GM21737 (cell line): ENCODE measurements around the gene TMEM239.
"Not testable (repeated sequence)": the region's sequence is repeated elsewhere in the genome, so short reads cannot be mapped to it uniquely, and the experiment has no call there.

Experiments
- ATAC-seq: cut with Tn5 transposase; IDR thresholded peaks from one replicate; pipeline ENCODE4 v1.9.1; 2021; ENCODE audit warnings: mild to moderate bottlenecking, moderate library complexity; ENCODE audit not compliant: unreplicated experiment

Gene TMEM239

DNA sequence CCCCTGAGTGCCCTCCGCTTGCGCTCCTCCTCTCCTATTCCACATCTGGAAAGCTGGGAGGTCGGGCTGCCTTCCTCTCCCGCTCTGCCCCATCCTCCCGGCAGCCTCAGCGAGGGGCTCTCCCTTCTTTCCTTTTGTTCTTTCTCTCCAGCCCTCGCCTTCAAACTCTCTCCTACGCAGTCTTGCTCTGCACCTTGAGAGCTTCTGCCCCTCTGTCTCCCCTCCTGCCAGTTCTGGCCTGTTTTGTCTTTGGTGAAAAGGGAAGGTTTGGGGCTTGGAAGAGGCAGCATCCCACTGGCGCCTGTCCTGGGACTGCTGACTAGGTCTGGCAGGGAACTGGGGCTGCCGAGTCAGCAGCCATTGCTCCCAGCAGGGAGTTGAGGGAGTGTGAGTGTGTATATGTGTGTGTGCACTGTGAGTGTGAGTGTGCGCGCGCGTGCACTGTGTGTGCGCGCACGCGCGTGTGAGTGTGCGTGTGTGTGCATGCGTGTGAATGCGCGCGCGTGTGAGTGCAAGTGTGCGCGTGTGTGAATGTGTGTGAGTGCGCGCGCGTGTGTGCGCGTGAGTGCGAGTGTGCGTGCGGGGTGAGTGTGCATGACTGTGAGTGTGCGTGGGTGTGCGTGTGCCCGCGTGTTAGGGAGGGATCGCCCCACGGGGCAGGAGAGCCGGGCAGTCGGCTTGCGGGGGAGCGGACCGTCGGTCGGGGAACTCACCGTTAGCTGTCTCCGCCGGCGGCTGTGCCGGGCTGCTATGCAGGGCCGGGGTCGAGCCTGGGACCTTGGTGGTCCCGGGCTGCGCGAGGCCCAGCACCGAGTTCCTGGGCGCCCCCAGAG, 16.3 kb upstream of the TMEM239 start:
- peak; percentile 21 for ATAC-seq

DNA sequence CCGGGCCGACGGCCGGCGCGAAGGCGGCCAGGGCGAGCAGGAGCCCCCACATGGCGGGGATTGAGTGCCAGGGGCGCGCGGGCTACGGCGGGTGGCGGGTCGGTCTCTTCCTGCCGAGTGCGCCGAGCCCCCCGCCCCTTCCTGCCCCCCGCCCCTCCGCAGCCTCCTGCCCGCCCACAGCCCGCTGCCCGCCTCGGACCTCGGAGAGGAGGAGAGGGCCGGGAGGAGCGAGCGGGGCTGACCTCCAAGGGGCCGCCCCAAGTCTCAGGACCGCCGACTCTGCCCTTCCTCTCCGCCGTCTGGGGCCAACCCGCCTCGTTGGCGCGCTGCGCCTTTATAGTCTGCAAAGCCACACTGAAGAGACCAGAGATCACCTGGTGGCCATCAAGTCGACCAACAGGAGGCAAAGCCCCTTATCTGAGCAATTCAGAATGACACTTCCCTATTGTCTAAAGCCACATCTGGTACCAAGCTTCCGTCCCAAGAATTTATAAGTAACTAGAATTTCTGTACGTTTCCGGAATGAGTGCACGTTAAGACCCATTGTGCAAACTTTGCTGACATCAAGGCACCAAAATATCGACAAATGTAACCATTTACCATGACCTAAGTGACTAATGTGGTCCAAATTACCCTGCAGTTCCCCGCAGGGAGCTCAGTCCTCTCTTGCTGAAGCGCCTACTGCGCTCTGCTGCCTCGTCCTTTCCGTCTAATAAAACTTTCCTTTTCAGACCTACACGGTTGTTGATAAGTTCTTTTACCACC, 15.5 kb upstream of the TMEM239 start, which contains the start of gene CPXM1:
Gene CPXM1, minus strand, starts transcription at position 107 of the 765 bp plus-strand sequence. Its CDS starts 55 bp downstream, at position 52.
- peak; percentile 52 for ATAC-seq

DNA sequence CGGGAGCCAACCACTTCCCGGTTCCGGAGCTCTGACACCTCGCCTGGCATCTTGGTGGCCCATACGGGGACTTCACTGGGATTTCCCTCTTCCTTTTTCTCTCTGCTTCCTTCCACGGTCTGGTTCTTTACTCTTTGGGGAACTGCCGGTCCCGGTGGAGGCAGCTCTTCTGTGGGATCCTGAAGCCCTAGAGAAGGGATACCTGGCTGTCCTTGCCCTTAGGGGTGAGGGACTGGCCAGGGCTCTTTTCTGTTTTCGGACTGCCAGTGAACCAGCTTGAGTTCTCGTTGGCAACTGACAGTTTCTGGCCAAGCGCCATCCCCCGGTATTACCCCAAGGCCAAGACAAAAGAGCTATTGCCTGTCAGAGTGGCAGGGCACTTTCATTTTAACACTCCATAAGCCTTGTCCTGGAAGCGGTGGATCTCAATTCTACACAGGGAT, 14.9 kb upstream of the TMEM239 start:
- no peak for ATAC-seq

DNA sequence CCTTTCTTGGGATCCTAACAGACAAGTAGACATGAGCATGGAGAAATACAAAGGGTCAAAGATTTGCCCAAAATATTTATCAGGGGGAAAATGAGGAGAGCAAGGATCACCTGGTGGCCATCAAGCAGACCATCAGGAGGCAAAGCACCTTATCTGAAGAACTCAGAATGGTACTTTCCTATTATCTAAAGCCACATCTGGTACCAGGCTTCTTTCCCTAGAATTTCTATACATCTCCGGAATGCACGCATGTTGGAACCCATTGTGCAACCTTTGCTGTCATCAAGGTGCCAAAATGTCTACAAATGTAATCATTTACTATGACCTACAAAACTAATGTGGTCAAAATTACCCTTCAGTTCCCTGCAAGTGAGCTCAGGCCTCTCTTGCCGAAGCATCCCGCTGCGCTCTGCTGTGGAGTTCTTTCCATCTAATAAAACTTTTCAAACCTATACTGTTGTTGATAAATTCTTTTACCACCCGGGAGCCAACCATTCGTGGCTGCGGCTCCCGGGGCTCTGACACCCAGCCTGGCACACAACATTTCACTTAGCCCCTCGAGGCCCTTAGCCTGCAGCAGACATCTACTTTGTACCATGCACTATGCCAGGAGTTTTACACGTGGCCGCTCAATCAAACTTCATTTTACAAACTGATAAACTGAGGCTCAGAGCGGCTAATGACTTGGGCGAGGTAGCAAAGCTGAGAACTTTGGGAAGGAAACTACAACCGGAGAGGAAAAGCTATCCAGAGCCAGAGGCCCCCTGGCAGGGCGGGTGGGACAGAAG, 11.9 kb upstream of the TMEM239 start:
- ATAC-seq, result no peak

DNA sequence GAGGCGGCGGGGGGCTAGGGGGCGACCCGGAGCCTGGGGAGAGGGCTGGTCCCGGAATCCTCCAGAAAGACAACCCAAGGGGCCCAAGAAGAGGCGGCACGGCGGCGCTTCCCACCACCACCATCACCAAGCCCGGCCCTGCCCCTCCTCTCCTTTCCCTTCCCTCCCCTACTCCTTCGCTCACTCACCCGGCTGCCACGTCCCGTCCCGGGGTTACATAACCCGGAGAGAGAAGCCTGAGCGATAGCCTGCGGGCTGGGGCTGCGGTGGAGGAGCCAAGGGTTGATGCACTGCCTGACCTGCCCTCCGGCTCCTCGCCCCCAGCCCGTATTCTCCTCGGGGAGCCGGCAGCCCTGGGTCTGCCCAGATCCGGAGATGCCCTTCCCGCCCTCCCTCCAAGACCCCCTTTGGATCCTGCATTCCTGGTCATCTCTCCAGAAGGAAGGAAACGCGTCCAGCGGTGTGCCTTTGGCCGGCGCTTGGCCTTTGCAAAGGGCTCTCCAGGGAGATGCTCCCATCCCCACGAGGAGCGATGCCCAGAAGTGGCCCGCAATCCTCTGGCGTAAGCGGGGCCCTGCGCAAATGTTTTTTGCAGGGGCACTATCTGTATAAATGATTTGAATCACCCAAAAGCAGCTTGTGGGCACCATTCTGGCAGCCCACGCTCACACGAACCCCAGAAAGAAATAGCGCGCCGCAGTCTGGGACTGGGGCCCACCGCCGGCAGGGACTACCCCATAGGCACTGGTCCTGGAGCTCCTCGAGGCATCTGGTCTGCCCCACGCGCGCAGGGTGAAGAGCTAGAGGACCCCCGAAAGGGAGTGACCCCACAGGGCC, 11.1 kb upstream of the TMEM239 start:
- no peak for ATAC-seq

DNA sequence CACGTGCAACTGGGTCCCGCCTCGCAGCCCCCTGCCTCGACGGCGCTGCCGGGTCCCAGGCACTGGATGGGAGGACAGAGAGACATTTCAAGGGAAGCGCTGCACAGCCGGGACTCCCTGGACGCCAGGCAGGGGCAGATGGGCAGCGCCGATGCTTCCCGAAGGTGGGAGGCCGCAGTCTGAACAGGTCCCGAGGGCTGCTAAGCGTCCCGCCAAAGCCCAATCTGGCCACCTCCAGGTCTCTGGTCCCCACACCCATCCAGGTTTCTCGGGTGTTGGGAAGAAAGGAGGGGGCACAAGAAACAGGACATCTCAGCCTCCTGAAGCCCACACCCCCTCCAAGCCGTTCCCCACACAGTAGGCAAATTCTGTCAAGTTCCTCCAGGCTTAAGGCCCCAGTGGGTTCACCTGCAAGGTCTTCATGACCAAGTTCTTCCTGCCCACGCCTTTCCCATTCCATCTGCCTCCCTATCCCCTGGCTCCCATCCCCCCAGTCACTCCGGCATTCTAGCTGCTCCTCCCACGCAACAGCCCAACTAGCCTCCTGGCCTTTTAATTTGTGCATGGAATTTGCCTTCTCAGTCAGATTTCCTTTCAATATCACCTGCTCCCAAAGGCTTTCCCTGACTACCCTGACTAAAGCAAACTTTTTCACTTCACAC, 10.3 kb upstream of the TMEM239 start:
- ATAC-seq, result no peak

DNA sequence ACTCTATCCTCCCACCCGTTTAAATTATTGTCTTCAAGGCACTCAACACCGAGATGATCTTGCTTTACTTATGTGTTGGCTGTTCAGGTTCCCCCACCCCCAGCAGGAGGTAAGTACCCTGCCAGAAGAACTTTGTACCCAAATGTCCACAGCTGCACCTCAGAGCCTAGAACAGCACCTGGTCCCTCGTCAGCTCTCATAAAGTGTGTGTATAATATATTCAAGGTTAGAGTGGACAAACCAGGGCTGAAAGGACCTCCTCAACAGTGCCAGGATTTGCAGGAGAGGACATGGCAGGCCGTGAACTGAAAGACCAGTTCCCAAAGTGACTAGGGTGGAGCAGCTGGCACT, 9.8 kb upstream of the TMEM239 start:
- ATAC-seq, result no peak

DNA sequence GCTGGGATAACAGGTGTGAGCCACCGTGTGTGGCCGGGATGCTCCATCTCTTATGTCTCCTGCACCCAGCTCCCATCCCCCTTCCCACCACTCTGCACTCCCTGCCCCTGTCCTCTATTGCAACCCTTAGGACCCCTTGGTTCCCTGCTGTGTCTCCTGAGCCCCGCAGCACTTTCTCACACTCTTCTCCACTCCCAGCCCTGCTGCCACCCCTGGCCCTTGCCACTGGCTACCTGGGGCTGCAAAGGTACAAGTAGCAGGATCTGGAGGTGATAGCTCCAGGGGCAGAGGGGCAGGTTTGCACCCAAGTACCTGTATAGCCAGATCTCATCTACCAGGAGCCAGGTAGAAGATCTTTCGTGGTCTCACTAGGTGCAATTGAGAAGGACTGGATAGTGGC, 9.1 kb upstream of the TMEM239 start:
- ATAC-seq, result no peak

DNA sequence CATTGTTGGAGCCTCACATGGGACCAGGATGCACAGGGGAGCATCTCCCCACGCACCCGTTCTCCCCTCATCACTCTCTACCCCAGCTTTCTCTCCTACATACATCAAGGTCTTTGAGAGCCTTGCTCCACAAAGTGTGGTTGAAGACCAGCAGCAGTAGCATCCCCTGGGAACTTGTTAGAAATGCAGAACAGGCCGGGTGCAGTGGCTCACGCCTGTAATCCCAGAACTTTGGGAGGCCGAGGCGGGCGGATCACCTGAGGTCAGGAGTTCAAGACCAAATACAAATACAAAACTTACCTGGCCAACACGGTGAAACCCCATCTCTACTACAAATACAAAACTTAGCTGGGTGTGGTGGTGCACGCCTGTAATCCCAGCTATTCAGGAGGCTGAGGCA, 8.2 kb upstream of the TMEM239 start:
- not testable (repeated sequence) for ATAC-seq

DNA sequence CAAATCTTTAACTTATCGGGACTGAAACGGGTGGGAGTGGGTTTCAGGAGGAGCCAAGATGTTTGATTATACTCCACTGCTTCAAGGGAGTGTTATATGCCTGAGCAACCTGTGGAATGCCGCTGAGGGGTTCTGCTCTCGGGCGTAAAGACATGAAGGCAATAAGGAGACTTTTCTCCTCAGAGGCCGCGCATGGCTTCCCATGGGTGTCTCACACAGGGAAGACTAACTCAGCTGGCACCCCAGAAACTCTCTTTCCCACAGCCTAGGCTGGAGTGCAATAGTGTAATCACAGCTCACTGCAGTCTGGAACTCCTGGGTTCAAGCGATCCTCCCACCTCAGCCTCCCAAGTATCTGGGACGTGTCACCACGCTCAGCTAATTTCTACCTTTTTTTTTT, 6.5 kb upstream of the TMEM239 start:
- no peak for ATAC-seq

DNA sequence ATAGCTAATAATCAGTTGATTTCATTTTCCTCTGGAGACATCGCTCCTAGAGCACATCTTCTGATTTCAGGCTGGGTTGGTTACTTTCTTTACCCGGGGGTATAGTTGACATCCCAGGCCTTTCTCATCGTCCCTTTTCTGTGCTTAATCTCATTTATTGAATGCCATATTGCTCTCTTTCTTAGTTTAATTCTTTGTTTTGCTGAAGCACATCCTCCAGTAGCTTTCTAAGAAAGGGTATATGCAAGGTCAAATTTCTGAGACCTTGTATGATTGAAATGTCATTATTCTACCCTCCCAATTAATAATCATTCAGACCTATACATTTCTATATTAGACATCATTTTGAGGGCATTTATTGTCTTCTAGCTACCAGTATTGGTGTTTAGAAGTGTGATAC, 4.0 kb upstream of the TMEM239 start:
- no peak for ATAC-seq

DNA sequence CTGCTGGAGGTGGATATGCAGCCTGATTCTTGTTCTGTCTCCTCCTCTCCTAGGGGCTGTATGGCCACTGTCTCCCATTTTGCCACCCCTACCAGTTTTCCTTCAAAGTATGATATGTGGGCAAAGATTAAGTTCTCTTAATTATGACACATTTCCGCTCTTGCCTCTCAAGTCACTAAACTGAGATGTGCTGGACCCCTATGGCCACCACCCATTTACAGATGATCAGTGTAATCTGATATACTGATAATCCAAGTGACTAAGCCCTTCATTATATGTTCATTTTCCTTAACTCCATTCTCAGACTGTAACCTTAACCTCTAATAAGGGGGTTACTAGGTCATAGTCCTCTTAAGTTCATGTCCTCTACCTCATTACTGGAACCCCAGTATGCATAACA, 2.1 kb upstream of the TMEM239 start:
- ATAC-seq, result no peak

DNA sequence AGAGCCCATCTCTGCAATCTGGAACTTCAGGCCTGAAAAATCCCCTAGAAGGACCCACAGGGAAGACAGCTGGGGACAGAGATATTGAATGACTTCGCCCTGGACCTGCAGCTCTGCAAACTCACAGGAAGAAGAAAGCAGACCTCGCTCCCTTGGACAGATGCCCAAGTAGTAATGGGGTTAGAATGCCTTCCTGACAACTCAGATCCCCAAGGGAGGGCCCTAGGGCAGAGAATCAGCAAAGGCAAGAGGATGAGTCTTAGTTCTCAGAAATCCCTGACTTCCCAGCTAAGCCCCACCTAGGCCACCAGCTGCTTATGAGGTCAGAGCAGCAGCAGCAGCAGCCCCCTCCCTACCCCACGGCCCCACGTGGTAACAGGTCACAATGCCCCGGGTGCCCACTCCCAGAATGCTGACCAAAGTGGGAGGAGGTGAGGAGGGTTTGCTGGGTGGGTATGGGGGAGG, 1.5 kb upstream of the TMEM239 start, which contains the start of gene C20orf141:
Gene C20orf141, plus strand, starts transcription at position 401 of the 465 bp plus-strand sequence. CDS start 198 bp downstream, outside the sequence.
- no peak for ATAC-seq

DNA sequence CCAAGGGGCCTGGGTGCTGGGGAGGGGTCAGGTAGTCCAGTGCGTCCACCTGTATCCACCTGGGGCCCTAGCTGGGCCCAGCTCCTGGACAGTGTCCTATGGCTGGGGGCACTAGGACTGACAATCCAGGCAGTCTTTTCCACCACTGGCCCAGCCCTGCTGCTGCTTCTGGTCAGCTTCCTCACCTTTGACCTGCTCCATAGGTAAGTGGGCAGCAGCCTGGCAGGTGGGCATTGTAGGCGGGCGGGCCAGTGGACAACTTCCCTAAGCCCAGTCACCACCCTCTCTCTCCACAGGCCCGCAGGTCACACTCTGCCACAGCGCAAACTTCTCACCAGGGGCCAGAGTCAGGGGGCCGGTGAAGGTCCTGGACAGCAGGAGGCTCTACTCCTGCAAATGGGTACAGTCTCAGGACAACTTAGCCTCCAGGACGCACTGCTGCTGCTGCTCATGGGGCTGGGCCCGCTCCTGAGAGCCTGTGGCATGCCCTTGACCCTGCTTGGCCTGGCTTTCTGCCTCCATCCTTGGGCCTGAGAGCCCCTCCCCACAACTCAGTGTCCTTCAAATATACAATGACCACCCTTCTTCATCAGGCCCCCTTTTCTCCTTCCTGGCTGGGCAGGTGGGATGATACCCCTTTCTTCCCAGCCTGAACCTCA, 793 bp upstream of the TMEM239 start:
- ATAC-seq, result no peak

DNA sequence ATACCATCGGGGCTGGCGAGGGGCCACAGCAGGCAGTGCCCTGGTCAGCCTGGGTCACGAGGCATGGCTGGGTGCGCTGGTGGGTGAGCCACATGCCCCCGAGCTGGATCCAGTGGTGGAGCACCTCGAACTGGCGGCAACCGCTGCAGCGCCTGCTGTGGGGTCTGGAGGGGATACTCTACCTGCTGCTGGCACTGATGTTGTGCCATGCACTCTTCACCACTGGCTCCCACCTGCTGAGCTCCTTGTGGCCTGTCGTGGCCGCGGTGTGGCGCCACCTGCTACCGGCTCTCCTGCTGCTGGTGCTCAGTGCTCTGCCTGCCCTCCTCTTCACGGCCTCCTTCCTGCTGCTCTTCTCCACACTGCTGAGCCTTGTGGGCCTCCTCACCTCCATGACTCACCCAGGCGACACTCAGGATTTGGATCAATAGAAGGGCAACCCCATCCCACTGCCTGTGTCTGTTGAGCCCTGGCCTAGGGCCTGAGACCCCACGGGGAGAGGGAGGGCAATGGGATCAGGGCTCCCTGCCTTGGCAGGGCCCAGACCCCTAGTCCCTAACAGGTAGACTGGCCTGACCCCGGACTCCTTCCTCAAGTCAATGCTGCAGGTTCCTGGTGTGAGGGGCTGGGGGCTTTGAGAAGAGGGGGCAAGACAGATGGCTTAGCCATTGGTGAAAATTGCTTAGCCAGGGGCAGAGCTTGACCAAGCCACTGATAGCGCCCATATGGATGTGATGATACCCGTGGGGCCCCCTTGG, 598 bp downstream of the TMEM239 start:
- no peak for ATAC-seq

DNA sequence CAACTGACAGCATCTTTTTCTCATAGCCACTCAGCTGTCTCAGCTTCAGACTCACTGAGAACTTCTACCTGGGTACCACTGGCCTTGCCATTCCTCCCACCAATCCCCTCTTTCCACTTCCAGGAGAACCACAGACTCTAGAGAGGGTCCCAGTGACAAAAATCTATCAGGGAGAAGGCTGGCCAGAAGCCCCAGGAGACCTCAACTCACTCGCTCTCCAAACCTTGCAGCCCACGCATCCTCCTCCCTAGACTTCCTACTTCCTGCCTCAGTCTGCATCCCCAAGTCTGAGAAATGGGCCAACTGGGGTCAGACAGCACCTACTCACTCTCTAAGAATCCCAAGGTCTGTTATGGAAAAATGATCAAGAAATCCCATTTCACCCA, 1.2 kb downstream of the TMEM239 start:
- ATAC-seq, result no peak

DNA sequence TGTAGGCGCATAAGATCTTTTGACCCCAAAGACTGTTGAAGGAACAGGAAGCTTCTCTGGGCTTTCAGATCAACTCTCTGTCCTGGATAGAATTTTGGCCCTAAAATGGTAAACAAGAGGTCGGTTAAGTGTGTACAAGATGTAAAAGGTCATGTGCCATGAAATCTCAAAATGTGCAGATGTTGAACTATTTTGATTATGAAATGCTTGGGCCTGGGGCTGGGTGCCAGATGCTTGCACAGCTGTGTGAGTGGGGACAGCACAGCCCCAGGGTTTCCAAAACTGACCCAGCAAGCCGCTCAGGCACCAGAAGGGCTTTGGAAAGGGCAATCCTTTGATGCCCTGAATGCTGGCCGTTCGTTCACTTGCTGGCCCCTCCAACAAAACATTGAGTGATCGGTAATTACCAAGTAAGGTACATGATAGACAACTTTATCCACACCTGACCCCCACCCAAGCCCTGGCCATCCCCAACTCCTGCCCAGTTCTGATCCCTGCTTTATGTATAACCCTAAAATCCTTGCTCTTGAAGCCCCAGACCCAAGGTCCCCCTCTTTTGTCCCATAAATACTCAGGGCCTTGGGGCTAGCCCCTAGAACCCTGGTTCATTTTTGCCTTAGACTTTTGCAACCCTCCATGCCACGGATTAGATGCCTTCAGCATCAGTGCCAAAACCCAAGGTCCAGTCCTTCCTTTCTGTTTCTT, 1.9 kb downstream of the TMEM239 start:
- no peak for ATAC-seq
